Thoracic aorta (tissue), 2 donors: ENCODE results near the gene NID1. TPM values are rescaled to one million over a fixed set of nuclear protein-coding genes. Genes with fewer than 3 reads are reported as not detected.

Experiments used
- ATAC-seq: fragments of 150-250 bp; one replicate; pipeline ENCODE4 v1.8.0; 2017; ENCODE audit warnings: low read depth; ENCODE audit not compliant: insufficient number of reproducible peaks, low FRiP score
- DNase-seq: peaks from one replicate; pipeline ENCODE4 v3.0.0-alpha.2; 2020; ENCODE audit warnings: low spot score
- H3K27ac ChIP-seq, 2 donors: fragments of 200-600 bp; sonication (generic); 1 replicate in 1 of 2; 2 replicates in 1 of 2; pipeline ENCODE4 v1.5.1; 2016; ENCODE audit warnings: mild to moderate bottlenecking in 2 of 2, moderate library complexity in 2 of 2
- H3K27me3 ChIP-seq: fragments of 200-600 bp; sonication (generic); replicated peaks from 2 replicates; pipeline ENCODE4 v1.6.0; 2016; ENCODE audit warnings: mild to moderate bottlenecking; ENCODE audit not compliant: insufficient read depth
- H3K36me3 ChIP-seq: fragments of 200-600 bp; sonication (generic); one replicate; pipeline ENCODE4 v1.5.1; 2016
- H3K4me1 ChIP-seq, 2 donors: fragments of 200-600 bp; sonication (generic); 1 replicate in 1 of 2; 2 replicates in 1 of 2; pipeline versions ENCODE4 v1.5.1 to v1.6.0; 2016; ENCODE audit warnings: low read depth in 2 of 2, mild to moderate bottlenecking in 1 of 2; ENCODE audit not compliant: control insufficient read depth in 1 of 2
- H3K4me3 ChIP-seq: fragments of 200-600 bp; sonication (generic); 2 replicates; pipeline ENCODE4 v1.5.1; 2016; ENCODE audit warnings: mild to moderate bottlenecking
- H3K9me3 ChIP-seq: fragments of 200-600 bp; sonication (generic); 2 replicates; pipeline ENCODE4 v1.5.1; 2016
- total RNA-seq, 2 donors: library from RNA; depleted of rRNA; stranded (reverse); fragments of >200 nt; gene quantifications; one replicate each; pipeline versions ENCODE4 v1.1.0 to v1.2.3, GENCODE V29; 2016
- TF ChIP-seq, protein P1 (sequence below): fragments of 200-600 bp; sonication (generic); IDR thresholded peaks from one replicate; pipeline ENCODE4 v1.5.1; 2019; ENCODE audit warnings: antibody characterized with exemption

The NID1 gene
- total RNA-seq, 2 donors from 2014 or later, result 82.4 to 95.5 TPM

DNA sequence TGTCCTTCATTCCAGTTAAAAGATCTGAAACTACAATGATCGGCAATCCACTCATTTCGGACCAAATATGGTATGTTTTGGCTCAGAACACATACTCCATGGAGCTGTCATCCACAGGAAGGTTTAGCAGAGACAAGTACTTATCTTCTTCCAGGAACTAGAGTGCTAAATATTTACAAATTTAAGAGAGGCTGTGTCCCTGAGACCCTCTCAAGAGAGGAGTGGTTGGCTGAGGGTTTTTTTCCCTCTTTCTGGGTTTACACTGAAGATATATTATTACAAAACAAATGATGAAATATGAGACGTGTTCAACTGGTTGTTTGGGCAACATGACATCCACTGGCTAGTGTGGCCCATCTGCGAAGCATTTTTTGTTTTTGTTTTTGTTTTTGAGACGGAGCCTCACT, 25.9 kb upstream of the NID1 start:
- Histone ChIP-seq H3K4me1 (no peaks in the 10 kb centered on the region), H3K27me3 (no peaks in the 10 kb centered on the region), H3K27ac (no peak overlapping the region), H3K4me3 (no peak overlapping the region), H3K9me3 (no peaks in the 10 kb centered on the region), H3K36me3 (no peaks in the 10 kb centered on the region)
- DNase-seq, result no peak
- no peak for ATAC-seq
- TF ChIP-seq, protein P1, sequence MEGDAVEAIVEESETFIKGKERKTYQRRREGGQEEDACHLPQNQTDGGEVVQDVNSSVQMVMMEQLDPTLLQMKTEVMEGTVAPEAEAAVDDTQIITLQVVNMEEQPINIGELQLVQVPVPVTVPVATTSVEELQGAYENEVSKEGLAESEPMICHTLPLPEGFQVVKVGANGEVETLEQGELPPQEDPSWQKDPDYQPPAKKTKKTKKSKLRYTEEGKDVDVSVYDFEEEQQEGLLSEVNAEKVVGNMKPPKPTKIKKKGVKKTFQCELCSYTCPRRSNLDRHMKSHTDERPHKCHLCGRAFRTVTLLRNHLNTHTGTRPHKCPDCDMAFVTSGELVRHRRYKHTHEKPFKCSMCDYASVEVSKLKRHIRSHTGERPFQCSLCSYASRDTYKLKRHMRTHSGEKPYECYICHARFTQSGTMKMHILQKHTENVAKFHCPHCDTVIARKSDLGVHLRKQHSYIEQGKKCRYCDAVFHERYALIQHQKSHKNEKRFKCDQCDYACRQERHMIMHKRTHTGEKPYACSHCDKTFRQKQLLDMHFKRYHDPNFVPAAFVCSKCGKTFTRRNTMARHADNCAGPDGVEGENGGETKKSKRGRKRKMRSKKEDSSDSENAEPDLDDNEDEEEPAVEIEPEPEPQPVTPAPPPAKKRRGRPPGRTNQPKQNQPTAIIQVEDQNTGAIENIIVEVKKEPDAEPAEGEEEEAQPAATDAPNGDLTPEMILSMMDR, result no peak

DNA sequence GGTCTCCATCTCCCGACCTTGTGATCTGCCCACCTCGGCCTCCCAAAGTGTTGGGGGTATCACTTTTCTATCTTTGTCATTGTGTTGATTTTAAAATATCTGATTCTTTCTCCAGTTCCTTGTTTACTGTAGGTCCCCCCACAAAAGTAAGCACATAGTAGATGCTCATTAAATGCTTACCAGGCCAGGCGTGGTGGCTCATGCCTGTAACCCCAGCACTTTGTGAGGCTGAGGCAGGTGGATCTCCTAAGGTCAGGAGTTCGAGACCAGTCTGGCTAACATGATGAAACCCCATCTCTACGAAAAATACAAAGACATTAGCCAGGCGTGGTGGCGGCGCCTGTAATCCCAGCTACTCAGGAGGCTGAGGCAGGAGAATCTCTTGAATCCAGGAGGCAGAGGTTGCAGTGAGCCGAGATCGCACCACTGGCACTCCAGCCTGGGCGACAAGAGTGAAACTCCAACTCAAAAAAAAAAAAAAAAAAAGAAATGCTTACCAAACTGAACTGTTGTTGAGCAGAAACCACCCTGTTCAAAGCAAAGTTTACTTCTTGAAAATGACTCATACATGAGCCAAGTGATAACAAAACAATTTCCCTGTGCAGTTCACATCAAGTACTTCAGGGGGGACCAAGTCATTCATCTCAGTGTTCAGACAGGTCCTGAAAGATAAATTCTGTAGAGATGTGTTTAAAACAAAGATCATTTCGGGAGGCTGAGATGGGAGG, 24.3 kb upstream of the NID1 start:
- H3K9me3 ChIP-seq, result no peaks in the 10 kb centered on the region
- H3K27me3 ChIP-seq, result no peaks in the 10 kb centered on the region
- no peak overlapping the region for H3K27ac ChIP-seq
- H3K36me3 ChIP-seq, result no peaks in the 10 kb centered on the region
- H3K4me1 ChIP-seq, result no peaks in the 10 kb centered on the region
- TF ChIP-seq, protein P1, result no peak
- no peak overlapping the region for H3K4me3 ChIP-seq
- ATAC-seq, result no peak
- no peak for DNase-seq

DNA sequence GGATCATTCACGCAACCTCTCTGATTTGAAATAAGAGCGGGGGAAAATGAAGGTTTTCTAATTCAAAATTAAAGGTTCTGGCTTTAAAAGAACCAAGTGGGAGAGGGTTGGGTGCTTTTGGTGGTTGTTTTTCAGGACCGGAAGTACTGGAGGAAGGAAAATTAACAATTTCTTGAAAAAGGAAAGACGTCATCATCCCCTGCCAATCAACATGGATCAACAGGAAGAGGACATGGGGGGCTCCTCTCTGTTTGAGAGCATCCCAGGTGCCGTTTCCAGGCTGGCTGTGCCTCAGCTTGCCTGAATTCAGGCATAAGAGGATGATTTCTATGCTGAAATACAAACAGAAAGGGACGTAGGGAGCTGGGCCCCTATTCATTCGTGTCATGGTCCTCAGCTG, 21.6 kb upstream of the NID1 start:
- Histone ChIP-seq H3K4me1 (no peaks in the 10 kb centered on the region), H3K4me3 (no peak overlapping the region), H3K27ac (no peak overlapping the region), H3K27me3 (no peaks in the 10 kb centered on the region), H3K9me3 (no peaks in the 10 kb centered on the region), H3K36me3 (no peaks in the 10 kb centered on the region)
- TF ChIP-seq, protein P1, result no peak
- no peak for DNase-seq
- ATAC-seq, result no peak

DNA sequence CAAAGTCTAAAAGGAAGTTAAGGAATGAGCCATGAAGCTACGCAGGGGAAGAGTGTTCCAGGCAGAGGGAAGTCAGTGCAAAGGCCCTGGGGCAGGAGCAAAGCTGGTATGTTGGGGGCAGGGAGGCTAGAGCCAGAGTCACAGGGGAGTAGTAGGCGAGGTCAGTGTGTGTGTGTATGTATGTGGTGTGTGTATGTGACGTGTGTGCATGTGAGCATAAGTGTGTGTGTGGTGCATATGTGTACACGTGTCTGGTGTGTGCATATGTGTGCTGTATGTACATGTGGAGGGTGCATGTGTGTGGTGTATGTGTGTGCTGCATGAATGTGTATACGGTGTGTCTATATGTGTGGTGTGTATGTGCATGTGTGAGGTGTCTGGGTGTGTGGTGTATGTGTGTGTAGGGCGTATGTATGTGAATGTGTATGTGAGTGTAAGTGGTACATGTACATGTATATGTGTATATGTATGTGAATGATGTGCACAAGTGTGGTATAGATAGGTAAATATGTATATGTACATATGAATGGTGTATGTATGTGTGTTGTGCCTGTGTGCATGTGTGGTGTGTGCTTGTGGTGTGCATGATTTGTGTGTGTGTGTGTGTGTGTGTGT, 20.8 kb upstream of the NID1 start:
- ATAC-seq, result no peak
- Histone ChIP-seq H3K27me3 (no peaks in the 10 kb centered on the region), H3K27ac (no peak overlapping the region), H3K9me3 (no peaks in the 10 kb centered on the region), H3K36me3 (no peaks in the 10 kb centered on the region), H3K4me1 (no peaks in the 10 kb centered on the region), H3K4me3 (no peak overlapping the region)
- TF ChIP-seq, protein P1, result no peak
- no peak for DNase-seq

DNA sequence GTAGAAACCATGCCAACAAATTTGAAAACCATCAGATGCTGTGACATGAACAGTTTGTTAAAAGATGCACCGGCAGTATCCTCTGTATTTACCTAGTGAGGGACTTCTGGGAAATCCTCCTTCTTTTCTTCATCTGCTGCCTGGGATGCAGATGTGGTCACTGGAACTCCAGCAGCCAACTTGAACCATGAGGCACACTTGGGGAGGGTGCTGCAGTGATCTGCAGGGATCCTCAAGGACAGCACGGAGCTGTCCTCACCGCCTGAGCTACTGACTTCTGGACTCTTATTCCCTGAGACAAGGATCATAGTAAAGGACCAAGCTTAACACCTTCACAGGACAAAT, 19.5 kb upstream of the NID1 start:
- Histone ChIP-seq H3K9me3 (no peaks in the 10 kb centered on the region), H3K27me3 (no peaks in the 10 kb centered on the region), H3K36me3 (no peaks in the 10 kb centered on the region), H3K27ac (no peak overlapping the region), H3K4me3 (no peak overlapping the region), H3K4me1 (no peaks in the 10 kb centered on the region)
- DNase-seq (no peak), ATAC-seq (no peak)
- TF ChIP-seq, protein P1, result no peak
